ENCODE data around the gene OCEL1.

DNA sequence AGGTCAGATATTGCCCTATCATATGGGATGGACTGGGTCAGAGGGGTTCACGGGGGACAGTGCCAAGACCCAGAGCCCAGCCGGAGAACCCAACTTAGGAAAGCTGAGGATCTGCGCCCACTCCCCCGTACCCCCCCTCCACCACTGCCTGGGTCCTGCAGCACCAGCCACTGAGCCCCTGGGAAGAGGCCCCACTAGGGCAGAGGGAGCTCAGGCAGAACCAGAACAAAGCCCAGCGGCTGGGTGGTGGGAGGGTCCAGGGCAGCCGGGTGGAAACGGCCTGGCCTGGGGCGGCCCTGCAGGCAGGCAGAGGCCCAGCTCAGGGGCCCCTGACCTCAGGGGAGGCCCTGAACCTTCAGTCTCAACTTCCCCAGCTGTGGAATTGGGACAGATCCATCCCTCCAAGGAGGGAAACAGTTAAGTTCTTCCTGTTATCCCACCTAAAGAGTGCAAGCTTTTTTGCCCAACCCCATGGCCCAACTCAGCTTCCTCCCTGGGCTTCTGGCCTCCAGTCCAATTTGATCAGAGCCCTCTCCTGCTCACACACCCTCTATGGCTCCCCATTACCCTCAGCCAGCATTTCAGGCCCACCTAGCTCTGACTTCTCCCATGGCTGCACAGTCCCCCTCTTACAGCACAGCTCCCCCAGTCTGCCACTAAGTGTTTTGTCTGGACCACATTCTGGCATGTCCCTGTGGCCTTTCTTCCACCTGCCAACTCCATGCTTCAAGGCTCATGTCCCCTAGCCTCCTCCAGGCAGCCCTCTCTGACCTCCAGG is 16.6 kb downstream of the OCEL1 start:
- TF ChIP-seq, protein P1, sequence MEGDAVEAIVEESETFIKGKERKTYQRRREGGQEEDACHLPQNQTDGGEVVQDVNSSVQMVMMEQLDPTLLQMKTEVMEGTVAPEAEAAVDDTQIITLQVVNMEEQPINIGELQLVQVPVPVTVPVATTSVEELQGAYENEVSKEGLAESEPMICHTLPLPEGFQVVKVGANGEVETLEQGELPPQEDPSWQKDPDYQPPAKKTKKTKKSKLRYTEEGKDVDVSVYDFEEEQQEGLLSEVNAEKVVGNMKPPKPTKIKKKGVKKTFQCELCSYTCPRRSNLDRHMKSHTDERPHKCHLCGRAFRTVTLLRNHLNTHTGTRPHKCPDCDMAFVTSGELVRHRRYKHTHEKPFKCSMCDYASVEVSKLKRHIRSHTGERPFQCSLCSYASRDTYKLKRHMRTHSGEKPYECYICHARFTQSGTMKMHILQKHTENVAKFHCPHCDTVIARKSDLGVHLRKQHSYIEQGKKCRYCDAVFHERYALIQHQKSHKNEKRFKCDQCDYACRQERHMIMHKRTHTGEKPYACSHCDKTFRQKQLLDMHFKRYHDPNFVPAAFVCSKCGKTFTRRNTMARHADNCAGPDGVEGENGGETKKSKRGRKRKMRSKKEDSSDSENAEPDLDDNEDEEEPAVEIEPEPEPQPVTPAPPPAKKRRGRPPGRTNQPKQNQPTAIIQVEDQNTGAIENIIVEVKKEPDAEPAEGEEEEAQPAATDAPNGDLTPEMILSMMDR (IDR thresholded peaks at IDR 0.05) = no peak
- no peak for TF ChIP-seq POLR2A (IDR thresholded peaks at IDR 0.05)
- TF ChIP-seq EP300 (IDR thresholded peaks at IDR 0.05) = no peak

Measured in stomach (tissue), 4 donors.